AG09309 (cell line): Measurements from ENCODE around the gene PHACTR3.

Experiments used
- DNase-seq: peaks from one replicate; pipeline ENCODE4 v3.0.0-alpha.2; 2010; ENCODE audit warnings: low read depth
- H3K4me3 ChIP-seq: 2 replicates; pipeline ENCODE4 v1.5.1; 2011; ENCODE audit warnings: mild to moderate bottlenecking, low read depth, low read length, moderate library complexity; ENCODE audit not compliant: control insufficient read depth
- TF ChIP-seq, protein P1 (sequence below): IDR thresholded peaks from 2 replicates; pipeline ENCODE4 v1.5.1; 2011; ENCODE audit warnings: mild to moderate bottlenecking, low read depth, low read length, inconsistent platforms; ENCODE audit not compliant: insufficient read depth, control insufficient read depth; ENCODE audit errors: missing control alignments

Gene PHACTR3

DNA sequence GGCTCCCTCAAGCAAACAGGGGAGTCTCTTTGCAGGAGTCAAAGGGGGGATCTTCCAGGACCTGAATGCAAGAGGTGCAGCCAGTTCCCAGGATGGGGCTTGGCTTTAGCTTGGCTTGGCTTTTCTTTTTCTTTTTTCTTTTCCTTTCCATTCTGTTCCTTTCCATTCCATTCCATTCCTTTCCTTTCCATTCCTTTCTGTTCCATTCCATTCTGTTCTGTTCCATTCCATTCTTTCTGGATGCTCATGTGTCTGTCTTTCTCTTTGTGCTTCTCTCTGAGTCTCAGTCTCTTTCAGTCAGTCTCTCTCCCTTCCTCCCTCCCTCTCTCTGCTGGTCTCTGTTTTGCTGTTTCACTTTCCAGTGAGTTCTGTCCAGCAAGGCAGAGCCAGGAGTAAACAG lies 163.3 kb downstream of the PHACTR3 start:
- no peak for DNase-seq
- H3K4me3 ChIP-seq, result no peak overlapping the region
- TF ChIP-seq, protein P1, sequence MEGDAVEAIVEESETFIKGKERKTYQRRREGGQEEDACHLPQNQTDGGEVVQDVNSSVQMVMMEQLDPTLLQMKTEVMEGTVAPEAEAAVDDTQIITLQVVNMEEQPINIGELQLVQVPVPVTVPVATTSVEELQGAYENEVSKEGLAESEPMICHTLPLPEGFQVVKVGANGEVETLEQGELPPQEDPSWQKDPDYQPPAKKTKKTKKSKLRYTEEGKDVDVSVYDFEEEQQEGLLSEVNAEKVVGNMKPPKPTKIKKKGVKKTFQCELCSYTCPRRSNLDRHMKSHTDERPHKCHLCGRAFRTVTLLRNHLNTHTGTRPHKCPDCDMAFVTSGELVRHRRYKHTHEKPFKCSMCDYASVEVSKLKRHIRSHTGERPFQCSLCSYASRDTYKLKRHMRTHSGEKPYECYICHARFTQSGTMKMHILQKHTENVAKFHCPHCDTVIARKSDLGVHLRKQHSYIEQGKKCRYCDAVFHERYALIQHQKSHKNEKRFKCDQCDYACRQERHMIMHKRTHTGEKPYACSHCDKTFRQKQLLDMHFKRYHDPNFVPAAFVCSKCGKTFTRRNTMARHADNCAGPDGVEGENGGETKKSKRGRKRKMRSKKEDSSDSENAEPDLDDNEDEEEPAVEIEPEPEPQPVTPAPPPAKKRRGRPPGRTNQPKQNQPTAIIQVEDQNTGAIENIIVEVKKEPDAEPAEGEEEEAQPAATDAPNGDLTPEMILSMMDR, result no peak

DNA sequence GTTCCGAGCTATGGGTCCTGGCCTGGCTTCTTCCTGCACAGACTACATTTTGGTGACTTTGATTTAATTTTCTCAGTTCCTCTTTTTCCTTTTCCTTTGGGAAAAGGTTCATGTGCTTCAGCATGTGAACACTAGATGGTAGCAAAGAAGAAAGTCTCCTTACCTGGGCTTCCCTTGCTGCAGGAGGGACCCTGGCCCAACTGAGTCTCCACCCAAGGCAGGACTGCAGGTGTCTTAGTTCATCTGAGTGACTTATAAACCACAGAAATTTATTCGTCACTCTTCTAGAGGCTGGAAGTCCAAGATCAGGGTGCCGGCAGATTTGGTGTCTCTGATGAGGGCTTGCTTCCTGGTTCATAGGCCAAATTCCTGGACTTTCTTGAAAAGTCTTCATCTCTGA lies 165.9 kb downstream of the PHACTR3 start:
- no peak overlapping the region for H3K4me3 ChIP-seq
- DNase-seq, result no peak
- TF ChIP-seq, protein P1, result no peak

DNA sequence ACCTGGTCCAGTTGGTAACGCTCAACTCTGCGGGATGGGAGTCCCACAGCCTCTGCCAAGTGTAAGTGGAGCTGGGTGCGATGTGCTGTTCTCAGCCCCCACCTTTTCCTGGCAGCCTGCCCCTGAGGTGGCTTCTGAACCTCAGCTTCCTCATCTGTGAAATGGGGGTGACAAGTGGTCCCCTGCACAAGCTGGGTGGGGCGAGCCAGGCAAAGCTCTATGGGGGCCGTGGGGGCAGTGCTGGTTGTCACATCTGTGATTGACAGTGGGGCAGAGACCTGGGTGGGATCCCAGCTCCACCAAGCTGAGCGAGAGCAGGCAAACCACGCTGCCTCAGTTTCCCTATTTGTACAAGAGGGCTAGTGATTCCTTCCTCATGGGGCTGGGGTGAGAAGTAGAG lies 166.5 kb downstream of the PHACTR3 start:
- DNase-seq, result no peak
- TF ChIP-seq, protein P1, result no peak
- no peak overlapping the region for H3K4me3 ChIP-seq

DNA sequence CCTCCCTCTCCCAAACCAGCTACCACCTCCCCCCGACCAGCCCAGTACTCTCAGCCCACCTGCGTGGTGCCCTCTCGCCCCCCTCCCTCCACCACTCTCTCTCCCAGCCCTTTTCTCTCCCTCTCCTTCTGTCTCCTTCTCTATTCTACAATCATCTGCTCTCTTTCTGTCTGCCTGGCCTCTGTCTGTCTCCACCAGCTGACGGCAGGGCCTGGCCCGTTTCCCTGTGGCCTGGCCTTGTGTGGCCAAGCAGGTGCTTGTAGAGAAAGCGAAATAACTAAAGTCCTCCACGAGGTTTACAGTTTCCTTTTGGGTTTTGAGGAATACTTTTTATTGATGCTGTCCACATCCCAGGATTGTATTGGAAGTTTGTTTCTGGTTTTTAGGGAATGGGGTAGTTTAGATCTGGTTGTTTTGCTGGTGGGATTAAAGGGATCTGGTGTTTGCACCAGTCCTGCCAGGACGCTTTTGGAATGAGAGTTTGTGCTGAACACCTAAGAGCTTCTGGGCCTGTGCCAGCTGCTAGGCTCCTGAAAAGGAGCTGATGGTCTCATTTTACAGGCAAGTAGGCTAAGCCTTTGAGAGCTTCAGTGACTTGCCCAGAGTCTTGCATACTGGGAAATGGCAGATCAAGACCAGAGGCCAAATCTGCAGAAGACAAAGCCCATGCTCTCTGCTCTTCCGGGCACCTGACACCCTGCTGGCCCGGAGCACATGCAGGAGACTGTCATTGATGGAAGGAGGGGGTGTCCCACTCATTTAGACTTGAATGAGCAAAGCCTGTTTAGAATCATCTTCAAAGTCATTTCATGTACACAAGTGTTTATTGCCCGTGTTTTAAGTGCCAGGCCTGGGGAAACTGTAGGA lies 167.4 kb downstream of the PHACTR3 start:
- TF ChIP-seq, protein P1, result no peak
- no peak for DNase-seq
- H3K4me3 ChIP-seq, result no peak overlapping the region

DNA sequence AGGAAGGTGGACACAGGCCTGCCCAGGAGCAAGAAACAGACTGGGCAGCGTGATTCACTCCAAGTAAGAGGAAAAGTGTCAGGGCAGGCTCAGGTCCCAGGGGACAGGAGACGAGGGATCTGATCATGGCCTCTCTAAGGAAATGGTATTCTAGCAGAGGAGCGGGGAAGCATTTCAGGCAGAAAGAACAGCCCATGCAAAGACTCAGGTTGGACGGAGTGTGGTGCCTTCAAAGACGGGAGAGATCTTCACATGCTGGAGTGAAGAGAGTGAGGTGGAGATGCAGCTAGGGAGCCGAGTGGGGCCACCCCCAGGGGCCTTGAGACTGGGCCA lies 168.0 kb downstream of the PHACTR3 start:
- no peak for DNase-seq

DNA sequence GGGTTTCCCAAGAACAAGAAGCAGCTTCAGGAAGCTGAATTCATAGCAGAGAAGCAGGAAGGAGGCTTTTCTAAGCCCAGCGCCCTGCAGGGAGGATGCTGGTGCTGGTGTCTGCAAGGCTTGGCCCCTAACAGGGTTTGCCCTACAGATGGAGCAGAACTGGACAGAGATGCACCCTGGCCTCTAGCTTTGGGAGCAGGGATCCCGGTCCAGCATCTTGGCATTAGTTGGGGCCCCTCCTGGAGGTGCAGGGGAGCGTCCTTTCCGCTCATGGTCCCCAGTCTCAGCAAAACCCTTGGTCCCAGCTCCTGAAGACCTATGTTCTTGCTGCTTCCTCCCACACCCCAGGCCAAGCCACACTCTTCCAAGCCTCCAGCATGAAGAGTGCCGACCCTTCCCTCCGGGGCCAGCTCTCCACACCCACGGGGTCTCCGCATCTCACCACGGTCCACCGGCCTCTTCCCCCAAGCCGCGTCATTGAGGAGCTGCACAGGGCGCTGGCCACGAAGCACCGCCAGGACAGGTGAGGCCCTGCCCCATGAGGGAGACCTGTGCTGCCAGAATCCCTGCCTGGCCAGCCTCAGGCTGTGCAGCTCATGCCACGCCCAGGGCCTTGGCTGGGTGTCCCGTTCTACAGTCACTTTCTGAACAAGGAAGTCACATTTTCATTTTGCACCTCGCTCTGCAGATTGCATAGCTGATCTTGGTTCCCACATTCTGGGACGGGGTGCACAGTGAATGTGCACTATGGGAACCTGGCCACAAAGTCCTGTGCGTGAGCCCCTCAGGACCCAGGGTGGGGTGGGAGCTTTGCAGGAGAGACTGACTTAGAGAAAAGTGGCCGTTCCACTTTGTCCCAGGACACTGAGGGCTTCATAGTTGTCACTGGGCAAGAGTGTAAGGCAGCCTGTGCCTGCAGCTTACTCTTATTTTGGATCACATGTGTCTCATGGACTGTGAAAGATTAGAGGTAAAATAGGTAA lies 168.9 kb downstream of the PHACTR3 start:
- TF ChIP-seq, protein P1, result no peak
- no peak overlapping the region for H3K4me3 ChIP-seq
- DNase-seq, result no peak

More for the DNA sequence above, 168.0 kb downstream of the PHACTR3 start:
- TF ChIP-seq, protein P1, result no peak
- H3K4me3 ChIP-seq, result no peak overlapping the region
